Astrocyte of the cerebellum (primary cell): ENCODE measurements around the gene IQCE.

ENCODE experiments used
- DNase-seq: peaks from one replicate; pipeline ENCODE4 v3.0.0-alpha.2; 2011; ENCODE audit warnings: low read depth
- H3K4me3 ChIP-seq: 2 replicates; pipeline ENCODE4 v1.5.1; 2011; ENCODE audit warnings: mild to moderate bottlenecking, low read depth, low read length, moderate library complexity
- CTCF ChIP-seq: IDR thresholded peaks from 2 replicates; pipeline ENCODE4 v1.5.1; 2012; ENCODE audit warnings: low read length, low read depth, moderate library complexity, mild to moderate bottlenecking; ENCODE audit errors: missing control alignments
- in situ Hi-C: cut with HindIII; loops from 2 replicates; pipeline ENCODE4 v1.10.0; 2017; ENCODE audit warnings: low sequenced_read_pairs

IQCE gene

DNA sequence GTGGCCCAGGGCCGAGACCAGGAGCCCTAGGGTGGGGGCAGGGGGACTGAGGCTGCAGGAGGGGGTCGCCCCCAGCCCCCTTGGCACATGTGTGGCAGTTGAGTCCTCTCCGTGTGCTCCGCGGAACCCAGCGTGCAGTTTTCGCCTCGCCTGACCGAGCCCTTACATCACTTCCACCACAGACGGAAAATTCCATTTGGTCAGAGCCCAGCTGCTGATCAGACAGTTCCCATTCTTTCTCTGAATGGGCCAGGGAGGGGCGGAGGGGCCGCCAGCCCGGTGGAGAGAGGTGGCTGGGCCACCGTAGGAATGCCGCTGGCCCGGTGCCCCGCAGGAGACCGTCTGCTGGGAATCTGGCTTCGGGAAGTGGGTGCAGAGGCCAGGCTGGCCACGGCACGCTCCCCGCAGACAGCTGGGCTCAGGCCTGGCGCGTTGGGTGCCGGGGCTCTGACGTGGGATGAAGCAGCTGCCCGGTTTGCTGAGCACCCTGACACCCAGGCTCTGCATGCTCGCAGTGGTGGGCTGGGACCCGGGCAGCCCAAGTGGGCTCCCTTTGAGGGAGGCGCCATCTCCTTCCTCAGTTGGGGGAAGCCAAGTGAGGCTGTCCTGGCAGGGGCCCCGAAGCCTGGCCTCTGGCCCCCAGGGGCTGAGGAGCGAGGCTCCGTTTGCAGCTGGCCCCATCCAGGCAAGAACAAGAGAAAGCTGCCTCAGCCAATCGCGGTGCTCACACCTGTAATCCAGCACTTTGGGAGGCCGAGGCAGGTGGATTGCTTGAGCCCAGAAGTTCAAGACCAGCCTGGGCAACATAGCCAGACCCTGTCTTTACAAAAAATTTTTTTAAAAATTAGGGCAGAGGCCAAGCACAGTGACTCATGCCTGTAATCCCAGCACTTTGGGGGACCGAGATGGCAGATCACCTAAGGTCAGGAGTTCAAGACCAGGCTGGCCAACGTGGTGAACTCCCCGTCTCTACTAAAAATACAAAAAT lies 82.9 kb downstream of the IQCE start:
- in situ Hi-C loops, result no loop called here
- H3K4me3 ChIP-seq, result no peak overlapping the region
- TF ChIP-seq CTCF, result peak; percentile 15
- DNase-seq, result peak; percentile 97

DNA sequence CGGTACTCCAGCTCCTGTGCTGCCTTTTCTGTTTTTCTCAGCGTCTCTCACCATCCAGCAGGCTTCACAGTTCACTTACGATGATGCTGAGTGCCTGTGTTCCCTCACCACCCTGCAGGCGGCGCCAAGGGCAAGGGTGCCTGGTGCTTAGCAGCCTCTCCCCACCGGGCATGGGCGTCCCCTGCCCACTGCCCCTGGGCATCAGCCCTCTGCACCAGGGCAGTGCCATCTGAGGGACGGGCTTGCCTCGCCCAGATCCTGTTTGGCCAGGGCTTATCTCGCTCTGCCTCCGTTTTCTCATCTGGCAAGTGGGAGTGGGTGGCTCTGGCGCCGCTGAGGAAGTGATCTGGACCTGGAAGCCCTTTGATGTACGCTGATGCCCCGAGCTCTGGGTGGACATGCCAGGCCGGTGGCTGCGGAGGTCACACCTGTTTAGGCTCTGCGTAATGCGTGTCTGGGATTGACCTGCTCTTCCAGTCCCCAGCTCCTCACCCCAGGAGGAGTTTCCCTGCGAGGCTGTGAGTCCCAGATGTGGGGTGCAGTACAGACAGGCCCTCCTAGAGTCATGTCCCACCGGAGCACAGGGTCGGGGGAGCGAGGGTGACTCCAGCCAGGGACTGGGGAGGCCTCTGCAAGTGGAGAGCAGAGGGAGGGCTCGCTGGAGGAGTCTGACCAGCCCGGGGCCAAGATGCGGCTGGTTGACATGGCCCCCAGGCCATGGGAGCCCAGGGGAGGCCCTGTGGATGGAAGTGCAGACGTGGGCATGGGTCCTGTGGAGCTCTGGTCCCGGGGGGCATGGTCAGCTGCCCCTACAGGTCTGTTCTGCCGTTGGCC lies 84.8 kb downstream of the IQCE start:
- in situ Hi-C loops, result no loop called here

DNA sequence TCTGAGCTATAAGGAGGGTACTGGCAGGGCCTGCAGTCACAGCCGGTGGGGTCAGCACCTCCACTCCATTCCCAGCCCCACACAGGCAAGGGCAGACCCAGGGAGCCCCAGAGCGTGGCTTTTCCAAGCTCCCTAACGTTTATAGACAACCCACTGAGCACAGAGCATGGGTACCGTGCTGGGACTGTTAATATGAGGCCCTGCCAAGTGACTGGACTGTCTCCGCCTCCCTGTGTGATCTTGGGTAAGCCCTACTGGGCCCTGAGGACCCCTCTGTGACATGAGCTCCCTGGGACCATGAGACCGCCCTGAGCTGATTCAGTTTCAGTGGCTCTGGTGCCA lies 85.4 kb downstream of the IQCE start:
- in situ Hi-C loops, result no loop called here
- TF ChIP-seq CTCF, result no peak
- H3K4me3 ChIP-seq, result no peak overlapping the region
- DNase-seq, result no peak

More for the DNA sequence above, 84.8 kb downstream of the IQCE start:
- no peak overlapping the region for H3K4me3 ChIP-seq
- peak; percentile 24 for TF ChIP-seq CTCF
- no peak for DNase-seq

DNA sequence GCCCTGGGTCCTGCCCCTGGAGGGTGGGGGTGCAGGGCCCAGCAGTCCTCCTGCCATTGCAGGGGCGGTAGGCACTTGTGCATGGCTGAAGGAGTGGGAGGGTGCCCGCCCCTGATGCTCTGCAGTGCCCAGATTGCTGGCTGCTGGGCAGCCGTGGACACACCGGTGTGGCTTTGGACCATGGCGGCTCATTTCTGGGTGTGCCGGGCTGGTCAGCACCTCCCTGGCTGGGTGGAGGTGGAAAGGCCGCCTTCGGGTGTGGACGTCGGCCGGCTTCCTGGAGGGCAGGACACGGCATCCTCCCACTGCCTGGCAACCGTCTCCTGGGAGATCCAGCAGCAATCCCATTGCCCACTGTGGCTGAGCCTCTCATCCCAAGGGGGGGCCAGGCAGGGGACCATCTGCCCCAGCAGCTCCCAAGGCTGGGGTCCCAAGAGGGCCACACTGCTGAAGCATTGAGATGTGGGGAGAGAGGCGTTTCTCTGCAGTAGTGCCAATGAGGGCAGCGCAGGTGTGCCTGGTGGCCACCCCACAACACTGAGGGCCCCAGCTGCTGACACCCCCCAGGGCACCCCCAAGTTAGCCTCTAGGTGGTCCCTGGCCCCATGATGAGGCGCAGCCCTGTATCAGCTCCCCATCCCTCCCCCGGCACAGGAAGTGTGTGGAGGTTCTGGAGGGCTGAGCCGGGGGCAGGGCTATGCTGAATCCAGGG lies 85.9 kb downstream of the IQCE start:
- DNase-seq, result no peak
- no peak for TF ChIP-seq CTCF
- no peak overlapping the region for H3K4me3 ChIP-seq
- in situ Hi-C loops, result no loop called here

- in situ Hi-C loops, result no loop called here
- H3K4me3 ChIP-seq, result no peak overlapping the region
- no peak for DNase-seq
- no peak for TF ChIP-seq CTCF
Measured at GRCh38 chr7:2645274-2645868, 86.6 kb downstream of the IQCE start.

DNA sequence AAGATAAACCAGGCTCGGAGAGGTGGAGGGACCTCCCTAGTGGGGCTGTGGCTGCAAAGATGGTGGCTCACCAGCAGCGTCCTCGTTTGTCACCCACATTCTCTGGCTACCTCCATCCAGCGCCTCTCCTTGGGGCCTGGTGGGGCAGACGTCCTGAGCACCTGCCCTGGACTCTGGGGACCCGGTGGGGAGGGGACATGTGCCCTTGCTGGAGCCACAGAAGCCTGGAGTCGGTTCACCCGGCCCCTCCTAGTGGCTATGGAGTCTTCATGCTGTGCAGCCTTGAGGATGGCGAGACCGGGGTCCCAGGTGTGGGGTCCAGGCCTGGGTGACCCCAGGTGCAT lies 87.5 kb downstream of the IQCE start:
- no peak for DNase-seq
- no peak for TF ChIP-seq CTCF
- in situ Hi-C loops, result no loop called here

More for the DNA sequence above, 87.5 kb downstream of the IQCE start:
- no peak overlapping the region for H3K4me3 ChIP-seq
